HUES48 (cell line): ENCODE measurements around the gene LTC4S.

Experiments
- H3K27ac ChIP-seq: one replicate; pipeline ENCODE4 v1.7.0; 2013; ENCODE audit warnings: low read depth, low read length, inconsistent platforms
- H3K27me3 ChIP-seq: 2 replicates; pipeline ENCODE4 v1.6.1; 2013; ENCODE audit warnings: mild to moderate bottlenecking, low read length; ENCODE audit not compliant: control insufficient read depth, insufficient read depth
- H3K36me3 ChIP-seq: 2 replicates; pipeline ENCODE4 v1.6.1; 2013; ENCODE audit warnings: low read length; ENCODE audit not compliant: control insufficient read depth, insufficient read depth
- H3K4me1 ChIP-seq: 2 replicates; pipeline ENCODE4 v1.6.1; 2013; ENCODE audit warnings: mild to moderate bottlenecking, low read length; ENCODE audit not compliant: control insufficient read depth, insufficient read depth
- H3K4me3 ChIP-seq: 2 replicates; pipeline ENCODE4 v1.5.1; 2013; ENCODE audit warnings: mild to moderate bottlenecking, low read depth, low read length
- H3K9ac ChIP-seq: 2 replicates; pipeline ENCODE4 v1.6.1; 2013; ENCODE audit warnings: mild to moderate bottlenecking, low read depth, low read length, moderate library complexity
- H3K9me3 ChIP-seq: 2 replicates; pipeline ENCODE4 v1.6.1; 2013; ENCODE audit warnings: low read length; ENCODE audit not compliant: control insufficient read depth, insufficient read depth

LTC4S gene

DNA sequence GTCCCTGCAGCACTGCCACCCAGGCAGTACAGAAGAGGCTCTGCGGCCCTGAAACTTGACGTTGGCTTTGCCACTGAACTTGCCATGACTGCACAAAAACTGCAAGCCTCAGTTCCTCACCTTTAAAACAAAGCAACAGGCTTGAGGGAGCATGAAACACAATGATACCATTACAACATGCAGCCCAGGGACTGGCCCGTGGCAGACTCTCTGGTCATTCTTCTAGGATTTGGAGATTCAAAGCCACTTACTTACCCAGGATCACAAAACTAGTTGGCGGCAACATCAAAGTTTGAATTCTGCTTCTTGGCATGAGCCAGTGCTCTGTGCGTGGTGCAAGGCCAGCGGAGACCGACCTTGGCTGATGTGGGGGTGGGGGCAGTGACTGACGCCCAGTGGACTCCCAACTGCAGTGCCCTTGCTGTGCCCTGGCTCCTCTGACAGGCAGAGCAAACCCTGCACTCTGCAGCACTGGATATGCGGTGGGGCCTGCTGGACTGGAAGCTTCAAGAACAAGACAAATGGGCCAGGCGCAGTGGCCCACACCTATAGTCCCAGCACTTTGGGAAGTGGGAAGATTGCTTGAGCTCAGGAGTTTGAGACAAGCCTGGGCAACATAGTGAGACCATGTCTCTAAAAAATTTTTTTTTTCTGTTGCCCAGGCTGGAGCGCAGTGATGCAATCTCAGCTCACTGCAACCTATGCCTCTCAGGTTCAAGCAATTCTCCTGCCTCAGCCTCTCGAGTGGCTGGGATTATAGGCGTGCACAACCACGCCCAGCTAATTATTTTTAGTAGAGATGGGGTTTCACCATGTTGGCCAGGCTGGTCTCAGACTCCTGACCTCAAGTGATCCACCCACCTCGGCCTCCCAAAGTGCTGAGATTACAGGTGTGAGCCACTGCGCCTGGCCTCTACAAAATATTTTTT, 45.8 kb downstream of the LTC4S start:
- Histone ChIP-seq H3K36me3 (peaks cover 59% of the 10 kb centered on the region), H3K9me3 (no peaks in the 10 kb centered on the region), H3K9ac (no peak overlapping the region), H3K4me3 (no peak overlapping the region), H3K4me1 (no peaks in the 10 kb centered on the region), H3K27me3 (no peaks in the 10 kb centered on the region), H3K27ac (no peak overlapping the region)

DNA sequence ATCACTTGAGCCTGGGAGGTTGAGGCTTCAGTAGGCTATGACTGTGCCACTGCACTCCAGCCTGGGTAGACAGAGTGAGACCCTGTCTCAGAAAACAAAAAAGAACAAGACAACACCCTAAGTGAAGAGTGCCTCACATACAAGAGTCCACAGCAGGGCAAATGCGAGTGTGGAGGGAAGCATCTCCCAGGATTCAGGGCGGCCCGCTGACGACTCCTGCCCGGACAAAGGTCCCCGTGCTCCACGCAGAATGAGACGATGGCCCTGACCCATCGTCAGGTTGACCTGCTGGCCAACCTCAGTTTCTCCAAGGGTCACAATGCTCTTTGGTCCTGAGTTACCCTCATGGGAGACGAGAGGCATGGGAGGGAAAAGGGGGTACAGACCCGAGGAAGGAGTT, 46.5 kb downstream of the LTC4S start:
- H3K27me3 ChIP-seq, result no peaks in the 10 kb centered on the region
- no peaks in the 10 kb centered on the region for H3K4me1 ChIP-seq
- H3K9me3 ChIP-seq, result no peaks in the 10 kb centered on the region; the same call in 1 of the 2 replicates
- H3K9ac ChIP-seq, result no peak overlapping the region
- H3K27ac ChIP-seq, result no peak overlapping the region
- no peak overlapping the region for H3K4me3 ChIP-seq
- H3K36me3 ChIP-seq, result peaks cover 59% of the 10 kb centered on the region

DNA sequence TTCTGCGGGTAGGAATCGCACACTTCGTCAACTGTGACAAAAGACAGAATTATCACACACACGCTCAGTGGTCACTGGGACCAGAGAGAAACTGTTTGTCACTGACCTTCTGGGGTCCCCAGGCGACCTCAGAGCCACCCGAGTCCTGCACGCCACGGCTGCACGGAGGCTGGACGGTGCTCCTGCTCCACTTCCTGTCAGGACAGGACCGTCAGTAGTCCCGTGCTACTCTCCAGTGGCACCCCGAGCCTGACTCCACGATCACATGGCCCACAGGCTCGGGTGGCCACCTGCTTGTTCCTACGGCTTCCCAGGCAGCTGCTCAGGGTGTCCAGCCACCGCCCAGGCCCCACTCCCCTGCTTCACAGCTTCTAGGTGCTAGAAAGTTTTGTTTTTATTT, 47.0 kb downstream of the LTC4S start:
- H3K9me3 ChIP-seq, result peaks cover under 1% of the 10 kb centered on the region; the same call in 1 of the 2 replicates
- peaks cover 57% of the 10 kb centered on the region for H3K36me3 ChIP-seq
- no peaks in the 10 kb centered on the region for H3K27me3 ChIP-seq
- no peak overlapping the region for H3K27ac ChIP-seq
- no peaks in the 10 kb centered on the region for H3K4me1 ChIP-seq
- H3K9ac ChIP-seq, result no peak overlapping the region
- no peak overlapping the region for H3K4me3 ChIP-seq

DNA sequence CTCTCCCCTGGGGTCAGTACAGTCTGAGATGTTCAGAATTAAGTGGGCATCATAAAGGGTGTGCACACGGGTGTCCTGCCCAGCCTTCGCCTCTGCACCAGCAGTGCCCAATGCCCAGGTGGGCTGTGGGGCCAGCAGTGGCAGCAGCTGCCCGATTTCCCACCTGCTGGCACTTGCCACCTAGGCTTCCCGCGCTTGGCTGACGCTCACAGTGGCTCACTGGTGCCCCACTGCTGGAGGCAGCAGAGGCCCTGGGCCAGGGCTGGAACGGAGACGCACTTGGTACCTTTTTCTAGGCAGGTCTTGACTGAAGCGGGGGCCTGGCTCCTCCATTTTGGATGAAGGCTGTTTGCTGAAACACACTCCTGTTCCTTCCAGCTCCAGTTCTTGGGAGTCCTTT, 47.8 kb downstream of the LTC4S start:
- Histone ChIP-seq H3K9me3 (peaks cover 4% of the 10 kb centered on the region; the same call in 1 of the 2 replicates), H3K27me3 (no peaks in the 10 kb centered on the region), H3K9ac (no peak overlapping the region), H3K36me3 (peaks cover 54% of the 10 kb centered on the region), H3K4me1 (no peaks in the 10 kb centered on the region), H3K27ac (no peak overlapping the region), H3K4me3 (no peak overlapping the region)
